ENCODE measurements around the gene NALCN.
A peak's percentile ranks its signal among the peaks of the same experiment; 100 is the strongest.

NALCN gene

GRCh38 chr13:101190337-101190736, 226.0 kb downstream of the NALCN start:
- DNase-seq = no peak

GRCh38 chr13:101185606-101186005, 230.7 kb downstream of the NALCN start:
- DNase-seq = no peak

DNA sequence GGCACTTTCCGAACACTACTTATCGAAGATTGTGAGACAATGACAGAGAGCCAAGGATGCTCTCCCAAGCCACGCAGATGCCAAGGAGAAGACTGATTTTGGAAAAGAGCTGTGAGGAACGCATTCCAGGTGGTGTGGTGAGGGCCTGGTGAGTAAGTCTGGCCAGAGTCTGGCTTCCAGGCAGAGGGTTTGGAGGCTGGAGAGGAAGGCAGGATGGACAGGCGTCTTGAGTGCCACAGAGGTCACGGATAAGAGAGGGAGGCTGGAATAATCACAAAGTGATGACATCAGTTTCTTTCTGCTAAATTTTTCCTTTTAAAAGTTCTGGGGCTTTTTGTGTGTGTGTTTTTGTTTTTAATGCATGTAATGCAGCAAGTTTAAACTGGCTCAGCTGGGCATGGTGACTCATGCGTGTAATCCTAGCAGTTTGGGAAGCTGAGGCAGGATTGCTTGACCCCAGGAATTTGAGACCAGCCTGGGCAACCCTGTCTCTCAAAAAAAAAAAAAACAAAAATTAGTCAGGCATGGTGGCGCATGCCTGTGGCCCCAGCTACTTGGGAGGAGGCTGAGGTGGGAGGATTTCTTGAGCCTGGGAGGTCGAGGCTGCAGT, 235.1 kb downstream of the NALCN start:
- DNase-seq = no peak

DNA sequence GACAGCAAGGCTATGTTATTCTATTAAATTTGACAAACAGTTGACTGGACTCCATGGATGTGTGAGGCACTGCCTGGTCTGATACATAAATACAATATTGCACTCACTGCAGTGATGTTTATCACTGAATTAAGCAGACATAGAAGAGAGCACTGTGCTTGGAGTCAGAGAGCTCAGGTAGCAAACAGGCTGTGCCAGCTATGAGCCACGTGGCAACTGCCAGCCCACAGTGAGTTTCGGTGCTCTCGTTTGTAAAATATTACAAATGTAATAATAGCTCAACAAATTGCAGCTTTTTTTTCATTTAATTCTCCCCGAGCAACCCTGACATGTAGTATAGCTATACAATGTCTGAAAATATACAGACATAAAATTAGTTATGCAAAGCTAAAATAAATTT, 237.3 kb downstream of the NALCN start:
- DNase-seq = no peak

- DNase-seq = no peak
Observed at GRCh38 chr13:101178406-101178805, 237.9 kb downstream of the NALCN start.

DNA sequence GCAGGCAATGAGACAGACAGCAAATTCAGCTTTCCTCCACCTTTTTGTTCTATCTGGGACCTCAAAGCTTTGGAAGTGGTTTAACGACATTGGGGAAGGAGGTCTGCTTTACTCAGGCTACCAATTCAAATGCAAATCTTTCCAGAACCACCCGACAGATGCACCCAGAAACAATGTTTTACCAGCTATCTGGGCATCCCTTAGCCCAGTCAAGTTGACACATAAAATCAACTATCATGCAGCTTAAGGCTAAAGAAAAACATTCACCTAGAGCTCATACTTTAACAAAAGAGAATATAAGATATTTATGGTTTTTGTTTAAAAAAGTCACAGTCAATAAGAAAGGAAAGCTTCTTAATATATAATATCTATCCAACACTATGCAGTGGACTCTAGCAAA, 246.0 kb downstream of the NALCN start:
- DNase-seq = no peak

DNA sequence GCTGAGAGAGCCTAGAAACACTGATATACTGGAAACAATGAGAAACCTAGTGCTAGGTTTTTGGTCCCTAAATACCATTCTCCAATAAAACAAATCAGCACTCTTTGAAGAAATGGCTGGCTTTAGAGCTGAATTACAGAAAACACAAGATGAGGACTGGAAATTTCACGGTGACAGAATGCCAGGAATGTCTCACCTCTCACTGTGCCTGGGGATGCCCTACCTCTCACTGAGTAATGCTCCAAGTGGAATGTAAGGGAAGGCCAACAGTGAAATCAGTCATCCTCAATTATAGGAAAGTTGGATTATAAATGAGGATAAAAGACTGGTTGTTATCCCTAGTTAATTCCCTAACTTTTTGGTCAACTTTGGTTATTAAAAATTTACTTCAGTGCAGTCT, 259.0 kb downstream of the NALCN start:
- DNase-seq = no peak

DNA sequence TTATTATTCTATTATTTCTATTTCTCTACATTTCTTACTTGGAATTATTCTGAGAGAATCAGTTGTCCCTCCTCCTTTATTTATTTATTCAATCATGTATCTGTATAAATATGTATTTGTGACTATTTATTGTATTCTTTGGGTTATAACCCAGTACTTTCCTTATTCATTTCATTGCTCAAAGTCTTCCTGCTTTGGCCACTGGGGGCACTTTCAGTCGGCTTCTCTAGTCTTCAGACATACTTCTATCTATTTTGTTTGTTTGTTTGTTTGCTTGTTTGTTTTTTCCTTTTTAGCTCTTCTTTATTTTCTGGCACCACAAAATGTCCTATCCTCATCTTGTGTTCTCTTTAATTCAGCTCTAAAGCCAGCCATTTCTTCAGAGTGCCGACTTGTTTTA, 260.4 kb downstream of the NALCN start:
- no peak for DNase-seq

DNA sequence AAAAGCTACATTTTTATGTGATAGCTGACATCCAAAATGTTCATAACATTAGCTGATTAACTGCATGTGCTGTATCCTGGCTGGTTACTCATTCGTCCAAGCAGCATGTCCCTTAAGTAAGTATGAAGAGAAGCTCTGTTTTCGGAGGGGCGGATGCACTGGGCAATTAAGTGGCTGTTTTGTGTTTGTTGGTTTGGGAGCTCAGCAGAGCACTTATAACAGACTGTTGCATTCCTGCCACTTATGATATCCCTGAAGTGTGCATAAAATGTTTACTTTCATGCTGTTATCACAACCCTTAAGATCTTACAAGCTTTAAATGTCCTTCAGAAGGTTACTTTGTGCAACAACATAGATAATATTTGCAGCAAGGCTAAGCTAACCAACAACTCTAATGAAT, 264.1 kb downstream of the NALCN start:
- DNase-seq = no peak

DNA sequence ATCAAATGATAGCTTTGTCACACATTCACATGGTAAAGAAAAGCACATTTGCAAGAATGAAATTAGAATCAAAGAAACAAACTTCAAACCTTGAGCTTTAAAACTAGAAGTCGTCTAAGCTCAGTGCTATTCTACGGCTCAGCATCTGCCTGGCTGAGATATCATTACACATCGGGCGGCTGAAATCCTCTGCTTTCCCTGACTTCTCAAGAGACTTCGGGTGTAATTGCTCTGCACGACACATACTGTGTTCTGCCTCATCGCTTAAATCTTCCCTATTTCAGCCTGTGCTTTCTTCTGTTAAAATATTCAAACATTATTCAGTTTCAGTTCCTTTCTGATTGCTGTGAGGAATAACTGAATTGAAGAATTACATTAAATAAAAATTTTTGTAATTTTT, 265.3 kb downstream of the NALCN start:
- no peak for DNase-seq

GRCh38 chr13:101149735-101150384, 266.4 kb downstream of the NALCN start:
- no peak for DNase-seq

DNA sequence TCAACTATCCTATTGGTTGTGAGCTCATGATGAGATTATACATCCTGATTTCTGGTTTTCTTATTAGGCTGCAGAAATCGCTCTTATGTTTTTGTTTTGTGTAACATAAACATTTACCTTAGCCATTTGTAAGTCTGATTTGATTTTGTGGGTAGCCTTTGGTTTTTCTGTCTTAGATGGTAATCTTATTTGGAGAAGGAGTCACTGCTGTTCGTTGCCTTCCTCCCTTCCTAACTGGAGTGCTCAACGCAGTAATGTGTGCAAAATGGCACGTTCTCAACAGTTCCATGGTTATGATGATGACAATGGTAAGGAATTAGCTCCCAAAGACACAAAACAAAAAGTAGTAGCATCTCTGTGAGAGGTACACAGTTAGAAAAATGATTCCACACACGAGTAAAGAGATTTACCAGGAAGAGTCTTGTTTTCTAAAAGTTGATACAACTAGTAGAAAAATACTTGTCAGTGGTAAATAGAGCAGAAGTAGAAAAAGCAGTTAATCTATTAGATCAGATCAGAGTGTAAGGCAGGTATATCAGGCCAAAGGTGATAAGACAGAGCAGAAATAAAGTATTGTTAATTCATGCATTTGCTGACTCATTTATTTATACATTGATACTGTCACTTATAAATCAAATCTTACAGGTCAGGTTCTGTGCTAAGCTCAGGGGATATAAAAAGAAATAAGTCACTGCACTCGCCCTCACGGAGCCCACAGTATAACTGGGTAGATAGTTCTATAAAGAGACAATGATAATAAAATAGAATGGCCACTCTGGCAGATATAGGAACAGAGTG, 270.0 kb downstream of the NALCN start:
- no peak for DNase-seq

DNA sequence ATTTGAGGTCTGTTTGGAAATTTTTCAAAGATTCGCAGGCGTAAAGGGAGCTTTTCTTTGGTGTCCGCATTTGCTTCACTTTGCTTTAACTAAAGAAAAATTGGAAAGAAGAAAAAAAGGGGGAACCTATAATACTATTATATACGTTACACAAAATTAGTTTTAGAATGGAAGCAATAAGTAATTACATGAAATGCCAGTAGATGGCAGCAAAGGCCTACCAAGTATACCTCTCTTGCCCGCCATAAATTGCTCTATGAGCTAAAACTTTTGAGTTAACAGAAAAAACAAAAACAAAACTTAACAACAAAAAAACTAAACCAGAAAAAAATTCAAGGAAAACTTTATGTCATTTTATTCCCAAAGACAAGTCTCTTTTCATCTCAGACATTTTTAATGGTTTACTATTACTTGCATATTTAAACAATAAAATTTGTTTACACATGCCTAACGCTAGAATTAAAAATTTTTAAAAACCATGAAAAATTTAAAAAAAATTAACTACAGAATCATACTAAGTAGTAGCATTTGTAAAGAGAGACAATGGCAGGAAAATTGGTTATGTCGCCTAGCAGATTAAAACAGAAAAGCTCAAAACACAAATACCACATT, 271.4 kb downstream of the NALCN start:
- DNase-seq = peak; percentile 19

- DNase-seq = no peak
Observed at GRCh38 chr13:101140936-101141335, 275.4 kb downstream of the NALCN start.

GRCh38 chr13:101140087-101140770, 276.1 kb downstream of the NALCN start:
- no peak for DNase-seq

DNA sequence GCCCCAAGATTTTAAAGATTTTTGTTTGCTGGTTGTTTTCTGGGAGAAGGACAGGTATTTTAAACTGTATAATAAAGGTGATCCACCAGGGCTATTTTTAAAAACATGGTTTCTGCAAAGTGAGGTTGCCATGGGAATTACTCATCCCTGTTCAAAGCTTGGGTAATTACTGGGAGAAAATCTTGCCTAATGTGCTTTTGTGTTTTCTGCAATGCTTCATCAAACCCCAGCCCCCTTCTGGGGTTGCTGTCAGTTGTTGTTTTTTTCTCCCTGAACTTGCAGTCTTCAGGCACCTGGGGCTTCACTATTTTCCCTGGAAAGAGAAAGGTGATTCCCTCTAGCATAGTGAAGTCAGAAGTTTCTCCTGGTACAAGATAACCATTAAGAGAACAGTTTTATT, 277.2 kb downstream of the NALCN start:
- DNase-seq = no peak

DNA sequence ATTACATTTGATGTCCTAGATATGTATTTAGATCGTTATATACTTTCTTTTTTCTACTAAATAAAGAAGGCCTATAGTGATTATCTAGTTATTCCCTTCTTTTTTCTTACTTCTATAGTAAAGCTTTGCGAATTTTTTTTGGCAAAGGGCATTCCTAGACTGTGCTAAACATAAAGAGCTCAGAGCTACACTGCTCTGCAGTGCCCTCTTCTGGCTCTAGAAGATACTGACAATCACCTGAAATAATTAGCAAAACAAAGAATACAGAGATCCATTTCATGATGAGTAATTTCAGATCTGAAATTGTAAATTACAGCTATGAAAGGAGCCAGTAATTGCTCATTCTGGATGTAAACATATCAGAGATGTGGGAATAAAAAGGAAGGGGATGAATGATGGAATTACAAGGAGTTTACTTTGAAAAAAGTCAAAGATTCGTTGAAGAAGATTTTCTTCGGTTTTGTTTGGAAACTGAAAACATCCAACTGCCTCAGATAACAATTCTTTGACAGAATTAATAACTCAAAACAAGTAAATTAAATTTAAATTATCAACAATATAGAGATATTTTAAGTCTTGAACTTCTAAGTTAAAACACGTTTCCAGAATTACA, 288.5 kb downstream of the NALCN start:
- no peak for DNase-seq

- no peak for DNase-seq
Observed at GRCh38 chr13:101123028-101123427, 293.3 kb downstream of the NALCN start.

- DNase-seq = no peak
Observed at GRCh38 chr13:101121608-101122007, 294.7 kb downstream of the NALCN start.

DNA sequence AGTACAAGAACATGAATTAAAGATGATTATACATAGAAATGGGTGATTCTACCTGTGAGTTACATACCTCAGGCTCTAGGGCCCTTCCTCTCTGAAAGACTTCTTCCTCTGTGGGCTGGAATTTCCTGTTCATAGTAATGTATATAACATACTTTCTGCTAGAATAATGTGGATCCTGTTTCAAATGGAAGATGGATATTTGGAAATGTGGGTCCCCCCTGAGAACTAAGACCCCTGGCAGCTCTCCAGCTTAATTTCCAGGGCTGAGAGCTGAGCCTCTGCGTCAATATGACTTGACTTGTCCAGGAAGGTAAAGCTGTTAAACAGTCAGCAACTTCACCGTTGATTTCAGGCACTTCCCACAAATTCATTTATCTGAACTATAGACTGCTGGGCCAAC, 296.3 kb downstream of the NALCN start:
- DNase-seq = no peak

GRCh38 chr13:101116826-101117225, 299.5 kb downstream of the NALCN start:
- DNase-seq = no peak

GRCh38 chr13:101116341-101116740, 300.0 kb downstream of the NALCN start:
- no peak for DNase-seq

DNA sequence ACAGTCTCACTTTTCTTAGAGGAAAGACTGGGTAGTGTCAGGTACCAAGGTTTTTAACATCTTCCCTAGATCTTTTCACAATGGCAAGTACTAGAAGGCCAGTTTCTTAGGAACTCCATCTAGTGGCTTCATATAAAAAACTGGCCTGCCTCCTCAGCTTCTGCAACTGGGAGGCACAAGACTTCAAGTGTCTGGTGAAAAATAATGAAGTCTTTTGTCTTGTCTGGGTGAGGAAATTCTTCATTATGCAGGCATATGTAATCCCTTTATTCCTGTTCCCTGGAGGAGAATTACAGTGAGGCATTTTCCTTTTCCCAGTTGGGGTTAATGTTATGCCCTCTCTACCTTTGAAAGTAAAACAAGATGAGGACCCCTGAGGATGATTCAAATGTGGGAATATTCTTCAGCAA, 300.5 kb downstream of the NALCN start:
- DNase-seq = no peak

Data from GF-D8 (cell line).